Heart right ventricle (tissue), 16 donors: ENCODE measurements around the gene CCDC174. TPM values are rescaled to one million over a fixed set of nuclear protein-coding genes. Genes with fewer than 3 reads are reported as not detected.

ENCODE experiments used
- ATAC-seq, 8 donors: fragments of 200-7000 bp; cut with Tn5 transposase; one replicate each; pipeline ENCODE4 v1.9.1; 2020; ENCODE audit warnings: mild to moderate bottlenecking in 8 of 8, moderate library complexity in 8 of 8, moderate number of reproducible peaks in 1 of 8
- DNase-seq, 2 donors: peaks; one replicate each; pipeline ENCODE4 v3.0.0-alpha.2; 2020
- H3K27ac ChIP-seq, 10 donors: fragments of 200-600 bp; sonication (generic) in 2 of 10; one replicate each; pipeline versions ENCODE4 v1.5.0 to v1.8.0; 2020 to 2022; ENCODE audit warnings: mild to moderate bottlenecking in 3 of 10
- H3K27me3 ChIP-seq, 7 donors: fragments of 200-600 bp; one replicate each; pipeline ENCODE4 v1.8.0; 2021 to 2022; ENCODE audit warnings: mild to moderate bottlenecking in 2 of 7
- H3K36me3 ChIP-seq, 9 donors: fragments of 200-600 bp; sonication (generic) in 1 of 9; one replicate each; pipeline versions ENCODE4 v1.5.0 to v1.8.0; 2020 to 2022; ENCODE audit warnings: mild to moderate bottlenecking in 2 of 9
- H3K4me1 ChIP-seq, 9 donors: fragments of 200-600 bp; sonication (generic) in 1 of 9; one replicate each; pipeline versions ENCODE4 v1.5.0 to v1.8.0; 2020 to 2022; ENCODE audit warnings: mild to moderate bottlenecking in 4 of 9
- H3K4me3 ChIP-seq, 10 donors: fragments of 200-600 bp; sonication (generic) in 2 of 10; one replicate each; pipeline versions ENCODE4 v1.5.0 to v1.8.0; 2020 to 2022; ENCODE audit warnings: mild to moderate bottlenecking in 7 of 10, moderate library complexity in 2 of 10
- H3K9me3 ChIP-seq, 11 donors: fragments of 200-600 bp in 10 of 11; sonication (generic) in 2 of 11; one replicate each; pipeline versions ENCODE4 v1.5.0 to v1.8.0; 2013 to 2022; ENCODE audit warnings: mild to moderate bottlenecking in 2 of 11, control low read depth in 1 of 11, moderate library complexity in 1 of 11
- WGBS, 2 donors: extraction: QIAGEN DNeasy Blood & Tissue Kit; methylation state at CpG; one replicate each; pipeline ENCODE4 v1.1.7; 2013; ENCODE audit warnings: inconsistent platforms in 1 of 2; 5-methylcytosine and 5-hydroxymethylcytosine counted together
- intact Hi-C, 10 donors: fragments of 100-400 bp; cut with DNase I; formaldehyde crosslinking; loops; one replicate each; pipeline versions ENCODE4 v1.11.1 to v1.14.2; 2022
- polyA plus RNA-seq, 2 donors: library from polyadenylated mRNA; stranded (reverse); fragments of 200-250 nt; gene quantifications; one replicate each; pipeline ENCODE4 v1.2.3, GENCODE V29; 2013
- total RNA-seq, 10 donors: library from RNA; stranded (reverse); fragmentation: NEBNext Ultra II Directional in 3 of 10; extraction: Animal tissue kit (Norgen Biotek cat#: 25700) in 3 of 10; gene quantifications; one replicate each; pipeline versions ENCODE4 v1.2.1 to v1.2.4, GENCODE V29; 2021 to 2023
- TF ChIP-seq, protein P1 (sequence below), 9 donors: fragments of 200-600 bp; sonication (generic) in 2 of 9; IDR thresholded peaks; one replicate each; pipeline versions ENCODE4 v1.5.0 to v1.8.0; 2021 to 2022; ENCODE audit warnings: antibody characterized with exemption in 9 of 9, mild to moderate bottlenecking in 5 of 9, moderate library complexity in 1 of 9
- donor health status: Arrhythmogenic right ventricular cardiomyopathy.
- donor health status: ischemic (EF 13 %, LVEDD 7.1; RV severe dilation, severe dysfunction).
- donor health status: healthy with polysubstance abuse.
- donor health status: DM: no; HTN: yes; CAD: no.
- donor health status: DM: no; HTN: no; CAD: no.
- donor health status: ischemic (EF 25% LVEDD 6.9; RV normal size, moderate dysfunction).
- donor health status: ischemic (EF 25% LVEDD 5.7; RV mildly dilated, moderate dysfunction).
- donor health status: healthy.
- donor health status: DM: yes; HTN: yes; CAD: no.
- donor health status: Ischemic cardiomyopathy.
- donor health status: ischemic (EF 35%, LVEDD 5.7; RV mildly dilated, moderate dysfunction).
- donor health status: nonischemic (EF 11% LVEDD 7.7; RV severe dilation, severe dysfunction).
- donor health status: DM: yes; HTN: yes; CAD: no.
- donor health status: PGD.
- donor health status: ischemic (EF 29% LVEDD 5.4; RV normal size, mild dysfunction).
- donor health status: nonischemic (EF 23%, LVEDD 6.1; RV moderate dilation, normal function).

Gene CCDC174
- total and polyA plus RNA-seq, 12 donors: 10.0 to 18.6 (median 11.6) TPM

GRCh38 chr3:14703791-14704190 lies 52.2 kb downstream of the CCDC174 start:
- H3K4me1 ChIP-seq: peaks cover 0 to 2% (median 0%) of the 10 kb centered on the region in 9 donors
- TF ChIP-seq, protein P1, sequence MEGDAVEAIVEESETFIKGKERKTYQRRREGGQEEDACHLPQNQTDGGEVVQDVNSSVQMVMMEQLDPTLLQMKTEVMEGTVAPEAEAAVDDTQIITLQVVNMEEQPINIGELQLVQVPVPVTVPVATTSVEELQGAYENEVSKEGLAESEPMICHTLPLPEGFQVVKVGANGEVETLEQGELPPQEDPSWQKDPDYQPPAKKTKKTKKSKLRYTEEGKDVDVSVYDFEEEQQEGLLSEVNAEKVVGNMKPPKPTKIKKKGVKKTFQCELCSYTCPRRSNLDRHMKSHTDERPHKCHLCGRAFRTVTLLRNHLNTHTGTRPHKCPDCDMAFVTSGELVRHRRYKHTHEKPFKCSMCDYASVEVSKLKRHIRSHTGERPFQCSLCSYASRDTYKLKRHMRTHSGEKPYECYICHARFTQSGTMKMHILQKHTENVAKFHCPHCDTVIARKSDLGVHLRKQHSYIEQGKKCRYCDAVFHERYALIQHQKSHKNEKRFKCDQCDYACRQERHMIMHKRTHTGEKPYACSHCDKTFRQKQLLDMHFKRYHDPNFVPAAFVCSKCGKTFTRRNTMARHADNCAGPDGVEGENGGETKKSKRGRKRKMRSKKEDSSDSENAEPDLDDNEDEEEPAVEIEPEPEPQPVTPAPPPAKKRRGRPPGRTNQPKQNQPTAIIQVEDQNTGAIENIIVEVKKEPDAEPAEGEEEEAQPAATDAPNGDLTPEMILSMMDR (IDR thresholded peaks at IDR 0.05): no peak
- WGBS, 2 donors: 90% methylated on average over 3 of the region's 3 CpGs
- no peak overlapping the region for H3K27ac ChIP-seq
- H3K36me3 ChIP-seq: no peaks in the 10 kb centered on the region
- peaks cover 0 to 8% (median 0%) of the 10 kb centered on the region in 11 donors for H3K9me3 ChIP-seq
- ATAC-seq (no peak), DNase-seq (no peak)
- intact Hi-C loops: no loop called here
- H3K27me3 ChIP-seq: no peaks in the 10 kb centered on the region
- no peak overlapping the region for H3K4me3 ChIP-seq

- DNase-seq (no peak), ATAC-seq (no peak)
- H3K27me3 ChIP-seq: no peaks in the 10 kb centered on the region
- H3K4me3 ChIP-seq: no peak overlapping the region
- H3K4me1 ChIP-seq: no peaks in the 10 kb centered on the region
- intact Hi-C loops: no loop called here
- TF ChIP-seq, protein P1 (IDR thresholded peaks at IDR 0.05): no peak
- no peak overlapping the region for H3K27ac ChIP-seq
- WGBS, 2 donors: 78 to 81% methylated on average over 5 of the region's 5 CpGs
- H3K36me3 ChIP-seq: no peaks in the 10 kb centered on the region
- peaks cover 0 to 8% (median 0%) of the 10 kb centered on the region in 11 donors for H3K9me3 ChIP-seq
These were observed 54.5 kb downstream of the CCDC174 start for GRCh38 chr3:14706096-14706495.

- no peaks in the 10 kb centered on the region for H3K4me1 ChIP-seq
- no peak overlapping the region for H3K4me3 ChIP-seq
- TF ChIP-seq, protein P1 (IDR thresholded peaks at IDR 0.05): no peak
- no peak for ATAC-seq
- 45 to 53% methylated on average over 1 of the region's 1 CpG for WGBS, 2 donors
- H3K27me3 ChIP-seq: no peaks in the 10 kb centered on the region
- DNase-seq: no peak
- H3K36me3 ChIP-seq: no peaks in the 10 kb centered on the region
- peaks cover 0 to 18% (median 10%) of the 10 kb centered on the region in 11 donors for H3K9me3 ChIP-seq
- intact Hi-C loops: no loop called here
- no peak overlapping the region for H3K27ac ChIP-seq
These were observed 65.0 kb downstream of the CCDC174 start for GRCh38 chr3:14716591-14716990.

DNA sequence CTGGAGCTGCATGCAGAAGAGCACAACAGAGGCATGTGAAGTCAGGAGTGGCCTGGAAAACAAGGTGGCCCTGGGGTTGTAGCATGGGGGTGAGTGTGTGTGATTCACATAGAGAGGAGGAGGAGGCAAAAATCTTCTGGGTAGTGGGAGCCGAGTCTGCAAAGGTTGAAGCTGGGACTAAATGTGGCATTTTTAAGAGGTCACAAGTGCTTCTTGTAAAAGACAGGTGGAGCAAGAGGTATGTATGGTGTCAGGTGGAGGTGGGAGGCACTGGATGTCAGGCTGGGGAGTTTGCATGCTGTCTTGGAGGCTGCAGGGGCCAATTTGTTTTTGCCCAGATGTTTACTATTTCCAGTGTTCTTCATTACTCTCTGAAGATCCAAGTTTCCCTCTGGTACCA lies 65.7 kb downstream of the CCDC174 start:
- intact Hi-C loops: no loop called here
- H3K27me3 ChIP-seq: no peaks in the 10 kb centered on the region
- H3K27ac ChIP-seq: no peak overlapping the region
- TF ChIP-seq, protein P1 (IDR thresholded peaks at IDR 0.05): no peak
- DNase-seq (no peak), ATAC-seq (no peak)
- WGBS, 2 donors: 61 to 81% methylated on average over 1 of the region's 1 CpG
- peaks cover 0 to 16% (median 10%) of the 10 kb centered on the region in 11 donors for H3K9me3 ChIP-seq
- H3K4me1 ChIP-seq: no peaks in the 10 kb centered on the region
- no peaks in the 10 kb centered on the region for H3K36me3 ChIP-seq
- no peak overlapping the region for H3K4me3 ChIP-seq
